Measurements from ENCODE around the gene FAM227B.

FAM227B gene

DNA sequence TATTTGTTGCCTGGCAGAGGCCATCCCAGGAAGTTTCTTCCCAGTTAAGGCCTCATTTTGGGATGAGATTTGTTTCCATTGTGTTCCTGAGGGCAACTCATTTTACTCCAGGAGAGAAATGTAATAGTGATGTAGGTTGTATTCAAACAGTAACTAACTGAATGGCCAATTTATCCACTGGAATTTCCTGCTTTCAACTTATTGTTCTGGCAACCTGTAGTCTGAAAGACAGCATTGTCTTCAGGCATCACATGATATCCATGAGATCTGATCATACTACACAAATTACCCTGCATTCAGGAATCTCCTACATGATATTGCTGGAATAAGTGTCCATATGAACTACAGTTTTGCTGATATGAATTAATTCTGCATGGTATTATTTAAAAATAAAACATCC is 277.1 kb downstream of the FAM227B start:
- no peak for DNase-seq

DNA sequence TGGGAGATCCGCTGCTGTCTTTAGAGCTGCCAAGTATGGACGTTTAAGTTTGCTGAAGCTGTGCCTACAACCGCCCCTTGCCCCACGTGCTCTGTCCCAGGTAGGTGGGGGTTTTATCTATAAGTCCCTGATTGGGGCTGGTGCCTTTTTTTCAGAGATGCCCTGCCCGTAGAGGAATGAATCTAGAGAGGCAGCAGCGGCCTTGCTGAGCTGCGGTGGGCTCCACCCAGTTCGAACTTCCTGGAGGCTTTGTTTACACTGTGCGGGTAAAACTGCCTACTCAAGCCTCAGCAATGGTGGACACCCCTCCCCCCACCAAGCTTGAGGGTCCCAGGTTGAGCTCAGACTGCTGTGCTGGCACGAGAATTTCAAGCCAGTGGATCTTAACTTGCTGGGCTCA is 281.0 kb downstream of the FAM227B start:
- DNase-seq: no peak

DNA sequence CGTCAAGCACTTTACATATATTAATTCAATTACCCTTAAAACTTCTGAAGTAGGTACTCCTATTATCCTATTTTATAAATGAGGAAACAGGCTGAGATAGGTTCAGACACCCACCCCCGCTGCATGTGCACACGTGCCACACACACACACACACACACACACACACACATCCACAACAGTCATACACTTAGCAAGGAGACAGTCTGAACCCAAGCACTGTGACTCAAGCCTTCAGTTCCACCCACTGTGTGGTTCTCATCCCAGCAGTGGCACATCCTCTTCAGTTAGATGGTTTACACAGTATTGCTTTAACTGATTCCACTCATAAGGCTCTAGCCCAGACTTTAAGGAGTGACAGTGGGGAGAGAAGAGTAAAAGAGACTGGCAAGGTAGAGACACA is 288.7 kb downstream of the FAM227B start:
- no peak for DNase-seq

DNA sequence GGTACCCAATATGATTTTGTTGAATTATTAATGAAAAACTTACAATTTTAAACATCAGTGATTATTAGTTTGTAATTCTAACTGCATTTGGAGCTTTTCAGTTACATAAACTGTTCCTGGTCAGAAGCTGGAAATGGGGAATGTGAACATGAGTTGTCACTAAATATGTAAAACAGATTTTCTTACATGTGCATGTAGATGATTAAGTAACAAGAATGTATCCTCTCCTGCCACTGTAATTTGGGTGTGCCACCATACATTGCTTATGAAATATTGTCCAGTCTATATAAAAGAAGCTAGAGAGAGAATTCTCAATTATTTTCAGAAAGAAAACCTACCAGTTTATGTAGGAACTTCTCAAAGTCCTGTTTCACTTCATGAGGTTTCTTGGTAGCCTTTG is 289.2 kb downstream of the FAM227B start:
- no peak for DNase-seq

DNA sequence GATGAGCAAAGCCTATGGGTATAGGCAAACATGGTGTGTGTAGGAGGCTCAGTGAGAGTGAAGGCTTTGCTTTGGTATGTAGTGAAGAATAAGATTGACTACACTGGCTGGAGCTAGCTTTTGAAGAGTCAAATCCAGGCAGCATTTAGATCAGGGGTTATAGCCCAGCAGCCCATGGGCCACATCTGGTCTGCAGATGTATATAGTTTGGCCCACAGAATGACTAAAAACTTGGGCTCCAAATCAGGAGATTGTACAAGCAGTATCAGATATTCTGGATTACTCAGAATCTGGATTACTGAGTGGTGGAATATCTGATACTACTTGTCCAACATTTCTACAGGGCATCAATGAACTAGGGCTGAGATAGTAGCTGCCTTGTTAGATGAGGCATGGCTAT is 290.5 kb downstream of the FAM227B start:
- no peak for DNase-seq

DNA sequence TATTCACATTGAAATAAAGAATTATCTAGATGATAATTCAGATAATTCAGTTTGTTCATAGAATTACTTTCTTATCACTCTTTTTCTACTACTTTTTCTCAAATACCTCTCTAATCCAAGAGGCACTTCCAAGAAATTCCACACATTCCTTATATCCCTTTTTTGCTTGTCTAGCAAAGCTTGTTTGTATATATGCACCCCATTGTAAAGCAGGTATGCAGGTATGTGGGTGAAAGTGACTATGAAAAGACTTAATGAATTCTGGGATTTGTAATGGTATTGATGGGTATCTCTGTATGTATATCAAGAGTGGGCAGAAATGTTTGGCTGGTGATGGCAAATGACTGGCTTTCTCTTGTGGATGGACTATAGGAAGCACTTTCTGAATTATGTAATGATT is 291.7 kb downstream of the FAM227B start:
- no peak for DNase-seq

DNA sequence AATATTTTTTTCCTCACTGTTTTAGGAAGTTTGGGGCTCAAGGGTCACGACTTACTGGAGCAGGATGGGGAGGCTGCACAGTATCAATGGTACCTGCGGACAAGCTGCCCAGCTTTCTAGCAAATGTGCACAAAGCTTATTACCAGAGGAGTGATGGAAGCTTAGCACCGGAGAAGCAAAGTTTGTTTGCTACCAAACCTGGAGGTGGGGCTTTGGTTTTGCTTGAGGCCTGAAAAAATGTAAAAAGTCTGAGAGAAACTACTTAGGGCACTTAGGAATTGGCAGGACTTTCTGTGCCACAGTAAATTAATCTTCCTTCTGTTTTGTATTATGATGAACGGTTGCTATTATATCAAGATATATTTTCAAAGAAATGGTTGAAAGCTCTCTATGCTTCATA is 292.7 kb downstream of the FAM227B start:
- no peak for DNase-seq

DNA sequence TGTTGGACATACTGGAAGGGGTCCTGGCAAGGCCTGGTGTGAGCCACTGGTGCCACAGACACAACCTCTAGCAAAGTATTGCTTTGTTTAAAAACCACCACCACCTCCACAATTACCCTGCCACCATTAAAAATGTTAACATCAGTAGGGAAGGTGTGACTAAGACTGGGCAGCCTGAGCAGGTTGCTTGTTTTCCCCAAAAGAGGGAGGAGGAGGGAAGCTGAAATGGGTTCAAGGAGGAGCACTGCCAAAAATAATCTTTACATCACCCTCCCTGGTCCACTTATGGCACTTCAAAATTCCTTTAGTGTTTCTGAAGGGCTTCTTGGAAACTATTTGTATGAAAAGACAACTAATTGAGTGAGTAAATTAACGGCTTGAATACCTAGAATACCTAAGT is 297.4 kb downstream of the FAM227B start:
- no peak for DNase-seq

DNA sequence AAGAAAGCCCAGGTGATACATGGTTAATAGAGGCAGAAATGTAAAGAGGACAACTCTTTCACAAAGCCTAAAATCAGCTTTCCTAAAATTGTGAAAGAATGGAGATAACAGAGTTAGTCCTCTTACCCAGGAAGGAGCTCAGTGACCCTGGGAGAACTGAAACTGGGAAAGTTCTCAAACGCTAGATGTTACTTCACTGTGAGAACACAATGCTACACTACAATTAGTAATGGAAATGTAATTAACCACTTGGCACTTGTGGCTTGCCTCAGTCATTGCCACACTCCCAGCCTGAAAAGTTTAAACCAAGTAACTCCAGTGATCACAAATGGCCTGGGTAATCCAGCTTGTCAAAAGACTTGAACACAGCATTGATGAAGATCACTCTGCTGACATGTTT is 300.3 kb downstream of the FAM227B start:
- no peak for DNase-seq

DNA sequence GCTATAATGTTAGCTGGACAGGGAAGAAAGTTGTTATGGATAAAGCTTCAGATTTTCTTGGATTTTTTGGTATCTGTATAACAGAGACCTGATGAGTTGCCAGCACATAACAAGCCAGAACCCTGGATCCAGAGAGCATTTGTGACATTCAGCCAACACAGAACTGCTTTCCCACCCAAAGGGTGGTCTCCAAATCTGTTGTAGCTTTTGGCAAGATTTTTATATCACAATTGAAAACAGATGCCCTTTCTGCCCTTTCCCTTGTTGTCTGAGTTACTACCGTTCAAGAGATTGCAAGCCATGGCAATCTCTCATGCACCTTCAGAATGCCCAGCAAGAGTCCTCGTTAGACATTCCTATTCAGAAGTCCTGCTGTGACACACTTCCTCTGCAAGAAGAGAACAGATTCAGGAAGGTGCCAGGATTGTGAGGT is 305.2 kb downstream of the FAM227B start:
- no peak for DNase-seq

DNA sequence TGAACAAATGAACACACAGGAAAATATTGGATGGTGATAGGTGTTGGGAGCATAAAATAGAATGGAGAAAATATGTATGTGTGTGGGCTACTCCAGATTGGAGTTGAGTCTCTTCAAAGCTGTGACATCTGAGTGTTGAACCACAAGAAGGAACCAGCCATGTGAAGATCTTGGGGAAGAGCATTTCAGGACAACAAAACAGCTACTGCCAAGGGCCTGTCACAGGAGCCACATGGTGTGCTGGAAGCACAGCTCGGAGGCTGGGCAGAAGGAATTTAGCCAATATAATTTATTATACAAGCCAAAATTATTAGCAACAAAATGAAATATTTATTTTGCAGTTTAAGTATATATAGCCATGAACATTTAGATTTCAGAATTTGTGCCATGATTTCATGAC is 305.9 kb downstream of the FAM227B start:
- no peak for DNase-seq

DNA sequence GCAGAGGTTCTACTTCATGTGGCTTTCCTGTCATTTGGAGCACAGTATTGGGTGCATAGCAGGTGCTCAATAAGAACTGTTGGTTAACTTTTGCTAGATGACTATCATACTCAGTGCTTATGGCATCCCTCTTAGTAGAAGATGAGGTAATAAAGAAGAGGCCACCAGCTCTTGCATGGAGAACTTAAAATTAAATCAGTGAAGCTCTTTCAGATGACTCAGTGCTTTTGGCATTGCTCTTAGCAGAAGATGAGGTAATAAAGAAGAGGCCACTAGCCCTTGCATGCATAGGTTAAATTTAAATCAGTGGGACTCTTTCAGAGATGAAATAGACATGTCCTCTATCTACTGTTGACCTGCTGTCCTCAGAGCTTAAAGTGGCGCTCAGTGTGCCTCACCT is 307.0 kb downstream of the FAM227B start:
- DNase-seq: no peak

DNA sequence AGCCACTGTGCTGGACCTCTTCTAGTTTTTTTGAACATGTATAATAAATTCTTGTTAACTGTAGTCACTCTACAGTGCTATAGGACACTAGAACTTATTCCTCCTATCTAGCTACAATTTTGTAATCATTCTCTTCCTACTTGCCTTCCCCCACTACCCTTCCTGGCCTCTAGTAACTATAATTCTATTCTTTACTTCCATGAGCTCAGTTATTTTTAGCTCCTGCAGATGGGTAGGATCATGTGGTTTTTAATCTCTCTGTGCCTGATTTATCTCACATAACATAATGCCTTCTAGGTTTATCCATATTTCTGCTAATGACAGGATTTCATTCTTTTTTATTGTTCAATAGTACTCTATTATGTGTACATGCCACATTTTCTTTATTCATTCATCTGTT is 310.7 kb downstream of the FAM227B start:
- DNase-seq: no peak

DNA sequence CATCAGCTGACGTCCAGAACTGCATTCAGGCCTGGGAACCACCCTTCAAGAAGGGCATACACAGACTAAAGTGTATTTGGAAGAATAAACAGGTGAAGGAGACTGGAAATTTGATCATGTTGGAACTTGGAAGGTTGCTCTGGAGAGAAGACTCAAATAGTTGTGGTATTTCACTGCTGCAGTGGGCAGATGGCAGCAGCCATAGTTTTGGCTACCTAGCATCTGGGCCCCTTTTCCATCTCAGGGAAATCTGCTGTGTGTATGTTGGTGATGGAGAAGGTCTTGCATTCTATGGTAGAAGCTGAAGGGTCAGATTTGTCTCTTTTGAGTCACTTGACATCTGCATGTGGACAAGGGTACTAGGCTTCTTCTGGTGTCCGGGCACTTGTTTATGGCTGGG is 311.9 kb downstream of the FAM227B start:
- no peak for DNase-seq

DNA sequence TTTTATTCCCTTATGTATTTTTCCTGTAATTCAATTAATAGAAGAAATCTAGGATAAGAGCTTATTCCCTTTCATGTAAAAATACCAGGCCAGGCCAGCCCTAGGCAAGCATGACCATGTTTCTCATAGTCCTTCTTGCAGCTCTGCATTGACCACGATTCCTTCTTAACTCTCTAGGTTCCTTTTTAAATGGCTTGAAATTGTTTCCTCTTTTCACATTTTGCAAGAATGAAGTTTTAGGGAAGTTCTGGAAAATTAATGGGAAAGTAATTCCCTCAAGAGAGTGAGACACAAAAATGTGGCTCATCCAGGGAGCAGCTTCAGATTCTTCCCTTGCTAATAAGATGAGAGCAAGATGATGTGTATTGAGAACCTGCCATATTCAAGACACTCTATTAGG is 314.1 kb downstream of the FAM227B start:
- DNase-seq: no peak

DNA sequence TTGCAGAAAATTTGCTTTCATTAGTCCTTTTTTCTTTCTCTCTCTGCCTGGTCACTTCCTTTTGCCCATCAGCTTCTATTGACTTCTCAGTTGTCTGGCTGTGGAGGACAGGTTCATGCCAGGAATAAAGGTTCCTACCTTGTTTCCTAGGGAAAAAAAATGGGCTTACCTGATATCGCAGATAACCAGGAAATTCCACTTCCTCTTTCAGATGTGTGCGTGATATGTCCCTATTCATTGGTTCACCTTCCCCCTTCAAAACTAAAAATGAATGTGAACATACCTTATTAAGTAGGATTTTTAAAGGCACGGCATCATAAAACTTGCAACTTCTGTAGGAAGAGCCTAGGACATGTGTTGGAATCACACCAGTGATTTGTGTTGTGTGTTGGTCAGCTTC is 317.6 kb downstream of the FAM227B start:
- no peak for DNase-seq

DNA sequence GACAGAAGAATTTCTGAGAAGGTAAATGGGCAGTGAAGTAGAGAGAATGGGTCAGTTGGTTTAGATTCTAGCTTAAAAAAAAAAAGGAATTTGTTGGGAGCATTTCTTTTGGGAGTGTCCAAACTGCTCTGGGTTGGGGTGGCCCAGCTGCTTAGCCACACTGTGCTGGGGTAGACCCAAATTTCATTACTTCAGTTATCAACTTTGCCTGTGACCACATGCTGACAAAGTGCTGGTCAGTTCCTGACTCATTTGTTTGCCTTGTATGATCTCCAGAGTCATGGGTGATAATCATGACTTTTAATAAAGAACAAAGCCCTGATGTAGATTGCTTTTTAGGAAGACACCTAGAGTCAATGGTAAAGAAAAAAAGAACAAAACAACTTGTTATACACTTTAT is 319.1 kb downstream of the FAM227B start:
- no peak for DNase-seq

DNA sequence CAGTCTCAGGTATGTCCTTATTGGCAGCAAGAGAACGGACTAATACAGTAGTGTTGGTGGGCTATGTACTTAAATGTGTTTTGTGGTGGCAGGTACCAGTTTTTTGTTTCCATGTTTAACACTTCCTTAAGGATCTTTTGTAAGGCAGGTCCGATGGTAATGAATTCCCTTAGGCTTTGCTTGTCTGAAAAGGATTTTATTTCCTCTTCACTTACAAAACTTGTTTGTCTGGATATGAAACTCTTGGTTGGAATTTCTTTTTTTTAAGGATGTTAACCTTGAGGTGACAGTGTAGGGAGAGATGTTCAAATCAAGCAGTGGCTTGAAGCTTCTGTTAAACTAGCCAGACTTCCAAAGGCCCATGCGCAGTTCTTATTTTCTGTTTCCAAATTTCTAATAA is 319.8 kb downstream of the FAM227B start:
- DNase-seq: no peak

DNA sequence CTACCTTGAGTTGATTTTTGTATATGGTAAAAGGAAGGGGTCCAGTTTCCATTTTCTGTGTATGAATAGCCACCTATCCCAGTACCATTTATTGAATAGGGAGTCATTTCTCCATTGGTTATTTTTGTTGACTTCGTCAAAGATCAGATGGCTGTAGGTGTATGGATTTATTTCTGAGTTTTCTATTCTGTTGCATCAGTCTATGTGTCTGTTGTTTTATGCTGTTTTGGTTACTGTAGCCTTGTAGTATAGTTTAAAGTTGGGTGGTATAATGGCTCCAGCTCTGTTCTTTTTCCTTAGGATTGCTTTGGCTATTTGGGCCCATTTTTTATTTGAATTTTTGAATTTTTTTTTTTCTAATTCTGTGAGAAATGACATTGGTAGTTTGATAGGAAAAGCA is 323.0 kb downstream of the FAM227B start:
- DNase-seq: no peak

DNA sequence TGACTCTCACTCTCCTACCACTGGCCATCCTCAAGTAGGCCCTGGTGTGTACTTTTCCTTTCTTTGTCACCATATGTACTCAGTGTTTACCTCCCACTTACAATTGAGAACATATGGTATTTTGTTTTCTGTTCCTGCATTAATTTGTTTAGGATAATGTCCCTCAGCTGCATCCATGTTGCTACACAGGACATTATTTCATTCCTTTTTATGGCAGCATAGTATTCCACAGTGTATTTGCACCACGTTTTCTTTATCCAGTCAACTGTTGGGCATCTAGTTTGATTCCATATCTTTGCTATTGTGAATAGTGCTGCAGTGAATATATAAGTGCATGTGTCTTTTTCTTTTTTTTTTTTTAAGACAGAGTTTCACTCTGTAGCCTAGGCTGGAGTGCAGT is 324.4 kb downstream of the FAM227B start:
- DNase-seq: no peak

DNA sequence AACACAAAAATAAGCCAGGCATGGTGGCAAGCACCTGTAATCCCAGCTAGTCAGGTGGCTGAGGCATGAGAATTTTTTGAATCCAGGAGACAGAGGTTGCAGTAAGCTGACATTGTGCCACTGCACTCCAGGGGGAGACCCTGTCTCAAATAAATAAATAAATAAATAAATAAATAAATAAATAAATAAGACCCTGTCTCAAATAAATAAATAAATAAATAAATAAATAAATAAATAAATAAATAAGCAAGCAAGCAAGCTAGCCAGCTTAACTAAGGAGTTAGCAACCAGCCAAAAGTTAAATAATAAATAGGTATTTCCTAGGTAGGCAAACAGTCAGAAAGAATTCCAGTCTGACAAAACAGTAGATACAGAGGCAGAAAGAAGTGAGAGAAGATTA is 326.7 kb downstream of the FAM227B start:
- DNase-seq: no peak

DNA sequence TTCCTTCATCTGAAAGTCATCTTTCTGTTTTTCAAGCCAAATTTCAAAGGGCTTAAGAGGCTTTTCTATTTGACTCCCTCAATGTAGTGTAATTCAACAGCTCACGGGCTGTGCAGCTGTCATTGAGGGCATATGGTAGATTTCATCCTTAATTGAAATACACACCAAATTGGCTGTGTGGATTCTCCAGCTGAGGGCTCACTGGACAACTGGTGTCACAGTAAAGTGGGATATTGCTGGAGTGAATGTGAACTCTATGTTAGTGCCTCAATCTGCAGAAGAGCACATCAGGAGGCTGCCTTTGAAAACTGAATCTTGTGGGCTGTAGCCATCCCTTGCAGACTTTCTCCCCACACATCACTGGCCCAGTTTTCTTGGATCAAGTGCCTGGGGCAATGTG is 330.4 kb downstream of the FAM227B start:
- DNase-seq: no peak

DNA sequence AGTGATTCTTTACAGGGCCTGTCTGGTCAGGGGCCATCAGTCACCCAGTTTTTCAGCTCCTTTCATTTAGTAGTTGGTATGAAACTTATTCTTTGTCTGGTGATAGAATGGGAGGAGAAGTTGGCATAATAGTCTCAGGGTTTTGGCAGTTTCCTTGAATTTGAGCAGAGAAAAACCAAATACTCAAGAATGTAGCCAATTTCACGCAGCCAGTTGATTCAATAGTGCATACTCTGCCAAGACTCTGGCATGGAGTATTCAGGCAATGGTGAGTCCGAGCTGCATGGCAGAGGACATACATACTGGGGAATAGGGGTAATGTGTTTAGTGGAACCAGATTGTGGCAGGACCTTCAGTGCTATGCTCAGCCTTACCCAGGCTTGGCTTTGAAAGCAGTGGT is 332.2 kb downstream of the FAM227B start:
- no peak for DNase-seq

DNA sequence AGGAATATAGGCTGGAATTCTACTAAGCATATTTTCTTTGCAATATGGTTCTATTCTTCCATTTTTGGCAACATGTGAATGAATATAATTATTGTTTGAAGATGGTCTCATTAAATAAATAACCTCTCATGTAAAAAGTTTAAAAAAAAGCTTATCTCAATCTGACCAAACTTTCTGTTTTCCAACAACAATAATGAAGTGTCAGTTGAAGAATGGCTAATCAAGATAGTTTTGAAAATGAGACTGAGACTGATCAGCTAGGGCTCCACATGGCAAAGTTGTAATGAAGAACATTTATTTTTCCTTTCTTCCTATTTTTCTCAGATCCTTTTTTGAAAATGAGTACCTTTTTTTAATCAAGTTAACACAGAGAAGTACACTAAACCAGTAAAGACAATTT is 333.1 kb downstream of the FAM227B start:
- DNase-seq: no peak

DNA sequence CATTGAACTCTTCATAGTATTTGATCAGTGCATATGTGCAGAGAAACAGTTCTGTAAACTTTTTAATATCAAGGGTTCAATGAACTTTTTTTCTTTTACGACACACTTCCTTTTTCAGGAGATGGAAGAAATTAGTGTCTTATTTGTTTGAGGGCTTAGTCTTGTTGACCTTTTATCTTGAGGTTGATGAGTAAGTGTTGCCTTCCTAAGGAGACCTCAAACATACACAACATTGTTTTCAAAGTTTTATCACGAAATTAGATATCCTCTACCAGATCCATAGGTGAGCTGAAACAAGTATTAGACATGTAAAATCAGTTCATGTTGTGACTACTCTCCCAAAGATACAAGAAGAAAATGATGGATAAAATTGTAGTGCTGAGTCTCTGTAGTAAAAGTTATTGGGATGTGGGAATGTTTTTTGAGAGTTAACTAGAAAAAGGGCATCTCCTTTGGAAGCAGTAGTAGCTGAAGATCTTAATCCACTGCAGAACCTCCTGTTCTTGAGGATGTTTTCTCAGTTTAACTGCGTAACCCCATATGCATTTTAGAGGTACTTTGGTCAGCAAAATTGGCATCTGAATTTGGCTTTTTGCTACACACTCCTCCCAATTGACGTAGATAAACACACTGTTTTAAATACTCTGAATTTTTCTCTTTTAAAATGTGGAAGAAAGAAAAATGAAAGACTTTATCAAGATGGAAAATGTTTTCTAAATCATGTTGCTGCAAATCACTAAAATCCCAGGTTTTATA is 333.8 kb downstream of the FAM227B start:
- DNase-seq: no peak

DNA sequence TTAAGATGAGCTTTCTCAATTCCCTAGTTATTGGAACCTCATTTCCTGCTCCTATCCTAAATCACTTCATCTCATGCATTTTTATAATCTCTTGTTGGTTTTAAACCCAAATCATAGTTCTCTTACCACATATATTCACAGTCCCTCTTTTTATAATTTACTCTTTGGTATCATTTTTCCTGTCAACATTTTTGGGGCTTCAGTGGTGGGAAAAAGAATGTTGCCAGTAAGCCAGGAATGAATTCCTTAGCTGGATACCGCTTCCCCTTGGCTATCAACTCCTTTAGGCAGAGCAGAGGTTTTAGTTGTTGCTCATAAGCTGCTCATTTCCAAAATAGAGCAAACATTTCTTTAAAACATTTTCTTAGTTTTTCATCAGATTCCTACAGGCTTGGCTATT is 338.3 kb downstream of the FAM227B start:
- no peak for DNase-seq

Measured in stimulated activated CD4-positive, alpha-beta T cell treated with anti-CD3 and anti-CD28 coated beads, Interleukin-2, amount 100 ng/mL, for 48 hours (primary cell).